RCC 7860 (cell line): Measurements from ENCODE around the gene PKHD1.

ENCODE experiments used
- DNase-seq: peaks from one replicate; pipeline ENCODE4 v3.0.0-alpha.2; 2015; ENCODE audit warnings: low spot score
- FAIRE-seq: peaks from 2 replicates; lab custom pipeline; 2012; peaks lifted over from hg19 to GRCh38; lab: Jason Lieb, UNC

PKHD1 gene, protein sequence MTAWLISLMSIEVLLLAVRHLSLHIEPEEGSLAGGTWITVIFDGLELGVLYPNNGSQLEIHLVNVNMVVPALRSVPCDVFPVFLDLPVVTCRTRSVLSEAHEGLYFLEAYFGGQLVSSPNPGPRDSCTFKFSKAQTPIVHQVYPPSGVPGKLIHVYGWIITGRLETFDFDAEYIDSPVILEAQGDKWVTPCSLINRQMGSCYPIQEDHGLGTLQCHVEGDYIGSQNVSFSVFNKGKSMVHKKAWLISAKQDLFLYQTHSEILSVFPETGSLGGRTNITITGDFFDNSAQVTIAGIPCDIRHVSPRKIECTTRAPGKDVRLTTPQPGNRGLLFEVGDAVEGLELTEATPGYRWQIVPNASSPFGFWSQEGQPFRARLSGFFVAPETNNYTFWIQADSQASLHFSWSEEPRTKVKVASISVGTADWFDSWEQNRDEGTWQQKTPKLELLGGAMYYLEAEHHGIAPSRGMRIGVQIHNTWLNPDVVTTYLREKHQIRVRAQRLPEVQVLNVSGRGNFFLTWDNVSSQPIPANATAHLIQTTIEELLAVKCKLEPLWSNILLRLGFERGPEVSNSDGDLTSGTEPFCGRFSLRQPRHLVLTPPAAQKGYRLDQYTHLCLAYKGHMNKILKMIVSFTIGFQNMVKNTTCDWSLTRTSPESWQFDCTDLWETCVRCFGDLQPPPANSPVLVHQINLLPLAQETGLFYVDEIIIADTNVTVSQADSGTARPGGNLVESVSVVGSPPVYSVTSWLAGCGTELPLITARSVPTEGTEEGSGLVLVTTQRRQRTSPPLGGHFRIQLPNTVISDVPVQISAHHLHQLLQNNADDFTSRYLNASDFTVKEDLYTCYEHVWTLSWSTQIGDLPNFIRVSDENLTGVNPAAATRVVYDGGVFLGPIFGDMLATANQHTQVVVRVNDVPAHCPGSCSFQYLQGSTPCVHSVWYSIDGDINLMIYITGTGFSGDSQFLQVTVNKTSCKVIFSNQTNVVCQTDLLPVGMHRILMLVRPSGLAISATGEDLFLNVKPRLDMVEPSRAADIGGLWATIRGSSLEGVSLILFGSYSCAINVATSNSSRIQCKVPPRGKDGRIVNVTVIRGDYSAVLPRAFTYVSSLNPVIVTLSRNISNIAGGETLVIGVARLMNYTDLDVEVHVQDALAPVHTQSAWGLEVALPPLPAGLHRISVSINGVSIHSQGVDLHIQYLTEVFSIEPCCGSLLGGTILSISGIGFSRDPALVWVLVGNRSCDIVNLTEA (N-terminal part only)

DNA sequence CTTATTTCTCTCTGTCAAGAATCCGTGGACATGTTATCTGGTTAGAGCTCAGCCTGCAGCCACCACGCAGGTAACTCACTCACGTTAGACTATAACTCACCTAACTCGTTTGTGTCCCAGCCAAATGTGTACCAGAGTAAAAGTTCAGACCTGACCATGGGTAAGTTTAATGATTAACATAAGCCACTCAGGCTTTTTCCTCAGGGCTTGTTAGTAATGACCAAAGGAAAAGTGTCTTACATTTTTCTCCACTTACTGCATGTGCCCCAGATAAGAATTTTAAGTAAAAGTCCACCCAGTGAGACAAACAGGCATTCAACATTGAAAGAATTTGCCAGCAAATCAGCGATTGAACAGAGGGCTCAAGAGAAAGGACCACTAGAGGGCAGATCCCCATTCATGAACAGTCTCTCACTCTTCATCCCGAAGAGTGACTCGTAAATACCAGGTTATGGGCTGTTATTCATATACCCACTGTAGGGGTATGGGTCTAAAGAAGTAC is at the start of gene PKHD1:
PKHD1 (minus strand) TSS at position 116 of the 502 bp plus-strand sequence. CDS start 2,680 bp downstream, outside the sequence.
- FAIRE-seq = peak; percentile 89
- DNase-seq = peak; percentile 73

DNA sequence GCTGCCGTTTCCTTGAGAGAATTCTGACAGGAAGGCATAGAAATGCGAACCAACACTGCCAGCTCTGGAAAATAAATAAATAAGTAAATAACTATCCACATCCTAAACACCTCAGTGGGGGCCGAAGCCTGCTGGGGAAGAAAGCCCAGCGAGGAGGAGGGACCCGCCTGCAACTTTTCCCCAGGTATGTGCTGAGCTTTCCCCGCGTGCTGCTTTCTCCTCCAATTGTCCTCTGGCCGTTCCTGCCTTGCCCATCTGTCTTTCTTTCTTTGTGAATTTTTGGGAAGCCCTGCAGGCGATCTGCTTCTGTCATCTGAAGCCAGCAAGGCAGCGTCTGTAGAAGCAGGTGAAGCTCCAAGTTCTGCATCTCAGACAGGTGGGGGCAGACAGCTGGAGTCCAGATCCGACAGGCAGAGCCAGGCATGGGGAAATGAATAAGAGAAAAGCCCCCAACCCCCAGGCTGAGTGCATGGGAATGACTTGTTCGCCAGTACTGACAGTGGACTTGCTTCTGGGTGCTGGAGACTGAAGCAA is 49.6 kb upstream of the PKHD1 start:
- no peak for DNase-seq
- no peak for FAIRE-seq

DNA sequence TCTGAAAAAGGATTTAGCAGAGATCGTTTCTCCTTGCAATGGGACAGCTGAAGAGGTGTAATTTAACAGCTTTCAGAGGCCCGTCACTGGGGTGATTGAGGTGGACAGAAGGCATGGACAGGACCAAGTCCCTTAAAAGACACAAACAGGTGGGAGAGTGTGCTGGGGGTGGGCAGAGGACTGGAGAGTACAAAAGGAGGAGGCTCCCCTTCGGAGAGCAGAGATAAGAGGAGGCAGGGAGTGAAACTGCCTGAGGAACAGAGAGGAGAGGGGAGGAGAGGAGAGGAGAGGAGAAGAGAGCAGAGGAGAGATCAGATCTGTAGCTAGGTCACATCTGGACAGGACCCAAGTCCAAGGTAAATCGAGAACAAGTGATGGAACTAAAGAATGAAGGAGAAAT is 48.6 kb upstream of the PKHD1 start:
- DNase-seq (no peak), FAIRE-seq (no peak)

DNA sequence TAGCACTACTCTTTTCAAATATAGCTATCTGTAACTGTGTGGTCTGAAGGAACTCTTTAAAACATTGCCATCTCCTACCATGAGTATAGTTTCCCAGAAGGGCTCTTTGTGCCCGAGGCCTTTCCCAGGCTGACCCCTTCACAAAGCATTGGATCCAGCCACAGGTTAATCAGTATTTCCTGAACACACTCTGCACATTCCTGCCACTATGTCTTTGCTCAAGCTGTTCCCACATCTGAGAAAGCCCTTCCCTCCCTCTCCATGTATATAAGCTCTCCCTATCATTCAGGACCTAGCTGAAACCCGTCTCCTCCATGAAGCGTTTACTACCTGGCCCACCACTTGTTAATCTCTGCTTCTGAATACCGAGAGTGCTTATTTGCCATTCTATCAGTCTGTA is 47.8 kb upstream of the PKHD1 start:
- no peak for DNase-seq
- no peak for FAIRE-seq

DNA sequence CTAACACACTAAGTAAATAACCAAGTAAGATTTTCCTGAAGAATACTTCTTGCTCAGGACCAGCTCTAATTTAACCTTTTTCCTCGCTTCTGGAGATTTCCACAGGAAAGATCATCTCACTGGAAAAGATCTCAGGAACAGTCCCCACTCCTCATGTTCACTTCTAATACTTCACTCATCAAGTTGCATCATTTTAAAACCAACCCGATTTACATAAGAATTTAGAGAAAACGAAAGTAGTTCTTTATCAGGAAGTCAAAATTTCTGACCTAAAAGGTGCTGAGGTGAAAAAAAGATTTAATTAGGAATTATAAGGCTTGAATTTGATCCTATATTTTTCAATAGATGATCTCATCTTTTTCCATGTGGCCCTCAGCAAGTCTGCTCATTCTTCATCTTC is 46.6 kb upstream of the PKHD1 start:
- FAIRE-seq (no peak), DNase-seq (no peak)

DNA sequence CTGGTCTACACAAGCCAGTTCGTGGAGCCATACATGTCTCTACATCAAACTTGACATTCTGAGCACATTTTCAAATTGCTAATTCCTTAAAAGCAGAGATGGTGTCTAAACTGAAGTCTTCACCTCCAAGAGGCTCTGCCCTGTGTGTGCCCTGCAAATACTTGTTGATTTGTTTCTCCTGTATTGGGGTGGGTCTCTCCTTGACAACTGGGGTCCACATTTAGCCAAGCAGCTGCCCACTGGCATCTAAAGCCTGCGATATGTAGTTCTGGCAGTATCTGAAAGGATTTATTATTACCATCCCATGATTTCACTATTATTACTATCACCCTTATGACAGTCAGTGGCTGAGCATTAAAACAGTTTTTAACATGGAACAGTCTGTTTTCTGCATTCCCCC is 45.9 kb upstream of the PKHD1 start:
- FAIRE-seq = no peak
- DNase-seq = no peak

DNA sequence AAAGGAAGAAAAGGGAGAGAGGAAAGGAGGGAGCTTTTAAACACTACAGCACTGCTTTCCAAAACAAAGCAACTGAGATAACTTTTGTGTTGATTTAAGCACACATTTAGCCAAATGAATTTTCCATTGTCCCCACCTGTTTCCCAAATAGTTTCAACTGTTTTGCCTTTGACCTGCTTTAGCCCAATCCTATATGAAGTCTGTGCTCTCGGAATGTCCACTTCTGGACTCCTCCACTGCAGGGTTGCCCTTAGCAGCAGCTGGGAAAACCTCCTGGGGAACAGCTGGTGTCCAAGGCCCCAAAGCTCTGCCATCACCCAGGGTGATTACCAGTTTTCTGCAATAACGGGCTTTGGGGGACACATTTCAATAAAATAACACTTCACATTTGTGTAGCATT is 44.9 kb upstream of the PKHD1 start:
- no peak for FAIRE-seq

DNA sequence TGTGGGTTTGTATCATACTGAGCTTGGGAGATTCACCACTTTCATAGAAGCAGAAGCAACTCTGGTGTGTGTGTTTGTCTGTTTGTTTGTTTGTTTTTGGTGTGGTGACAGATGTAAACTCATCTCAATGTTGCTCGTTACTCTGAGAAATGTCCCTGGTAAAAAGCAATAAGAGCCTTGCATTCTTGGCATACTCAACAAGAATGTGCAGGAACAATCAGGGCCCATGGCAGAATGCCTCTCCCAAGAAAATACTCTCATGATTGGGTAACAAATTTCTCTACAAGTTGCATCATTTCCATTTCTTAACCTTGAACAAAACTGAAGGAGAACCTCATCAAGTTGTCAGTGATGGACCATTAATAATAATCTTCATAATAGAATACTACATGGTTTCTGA is 43.0 kb upstream of the PKHD1 start:
- no peak for FAIRE-seq
- DNase-seq = no peak

More for the DNA sequence above, 44.9 kb upstream of the PKHD1 start:
- no peak for DNase-seq

DNA sequence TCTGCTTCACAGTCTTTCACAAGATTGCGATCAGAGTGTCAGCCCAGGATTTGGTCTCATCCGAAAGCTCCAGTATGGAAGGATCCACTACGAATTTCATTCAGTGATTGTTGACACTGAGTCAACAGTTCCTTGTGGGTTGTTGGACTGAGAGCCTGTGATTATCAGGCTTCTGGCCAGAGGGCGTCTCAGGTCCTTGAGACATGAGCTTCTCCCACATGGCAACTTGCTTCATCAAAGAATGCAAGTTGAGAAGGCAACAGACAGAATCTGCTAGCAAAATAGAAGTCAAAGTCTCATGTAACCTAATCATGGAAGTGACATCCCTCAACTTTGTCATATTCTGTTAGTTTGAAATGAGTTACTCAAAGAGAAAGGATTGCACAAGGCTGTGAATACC is 40.5 kb upstream of the PKHD1 start:
- no peak for FAIRE-seq

DNA sequence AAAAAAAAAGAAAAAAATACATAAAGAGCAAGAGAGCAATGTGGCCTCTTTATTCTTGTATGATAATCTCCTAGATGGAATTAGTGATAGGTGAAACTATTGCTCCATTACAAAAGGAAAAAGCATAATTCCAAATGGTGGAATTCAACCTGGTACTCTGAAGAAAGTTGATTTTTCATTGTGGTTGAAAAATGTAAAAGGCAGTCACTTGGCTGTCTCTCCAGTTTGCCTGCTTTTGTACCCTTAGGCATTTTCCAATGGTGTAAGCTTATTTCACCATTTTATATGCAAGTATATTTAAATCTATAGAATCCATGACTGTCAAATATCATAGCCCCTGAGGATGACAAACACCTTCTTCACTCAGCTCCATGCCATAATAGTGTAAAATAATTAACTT is 38.8 kb upstream of the PKHD1 start:
- FAIRE-seq (no peak), DNase-seq (no peak)

More for the DNA sequence above, 40.5 kb upstream of the PKHD1 start:
- no peak for DNase-seq

DNA sequence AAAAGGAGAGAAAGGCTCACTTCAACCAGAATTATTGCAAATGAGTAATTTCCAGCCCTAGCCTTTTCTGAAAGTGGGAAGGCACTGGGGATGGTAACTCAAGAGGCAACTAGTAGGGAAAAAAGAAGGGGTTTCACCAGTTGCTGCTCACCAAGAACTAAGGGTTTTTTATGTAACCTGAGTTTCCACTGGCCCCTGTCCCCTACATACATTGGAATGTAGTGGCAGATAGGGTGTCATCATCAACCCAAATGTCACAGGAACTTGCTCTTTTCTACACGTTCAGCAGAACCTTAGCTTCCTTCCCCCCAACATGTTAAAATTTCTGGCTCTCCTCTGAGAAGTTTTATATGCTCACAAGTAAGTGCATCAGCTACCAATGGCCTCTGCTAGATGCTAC is 38.2 kb upstream of the PKHD1 start:
- DNase-seq = no peak
- FAIRE-seq = no peak

DNA sequence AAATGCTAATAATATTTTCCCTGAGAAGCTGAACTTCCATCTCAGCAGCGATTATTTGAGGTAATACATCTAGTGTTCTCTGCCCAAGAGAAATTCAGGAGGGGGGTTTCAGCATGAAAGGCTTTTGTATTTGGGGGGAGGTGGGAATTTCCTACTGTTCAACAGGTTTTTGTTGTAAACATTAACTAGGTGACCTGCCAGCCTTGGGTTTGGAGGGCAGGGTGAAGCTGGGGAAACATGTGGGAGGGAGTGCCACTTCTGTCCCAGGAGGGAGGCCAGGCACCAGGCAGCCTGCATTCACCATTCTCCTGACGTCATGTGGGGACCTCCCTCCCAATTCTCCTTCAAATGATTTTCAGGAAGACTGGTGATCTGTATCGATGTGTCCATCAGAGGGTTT is 37.7 kb upstream of the PKHD1 start:
- peak; percentile 62 for DNase-seq

DNA sequence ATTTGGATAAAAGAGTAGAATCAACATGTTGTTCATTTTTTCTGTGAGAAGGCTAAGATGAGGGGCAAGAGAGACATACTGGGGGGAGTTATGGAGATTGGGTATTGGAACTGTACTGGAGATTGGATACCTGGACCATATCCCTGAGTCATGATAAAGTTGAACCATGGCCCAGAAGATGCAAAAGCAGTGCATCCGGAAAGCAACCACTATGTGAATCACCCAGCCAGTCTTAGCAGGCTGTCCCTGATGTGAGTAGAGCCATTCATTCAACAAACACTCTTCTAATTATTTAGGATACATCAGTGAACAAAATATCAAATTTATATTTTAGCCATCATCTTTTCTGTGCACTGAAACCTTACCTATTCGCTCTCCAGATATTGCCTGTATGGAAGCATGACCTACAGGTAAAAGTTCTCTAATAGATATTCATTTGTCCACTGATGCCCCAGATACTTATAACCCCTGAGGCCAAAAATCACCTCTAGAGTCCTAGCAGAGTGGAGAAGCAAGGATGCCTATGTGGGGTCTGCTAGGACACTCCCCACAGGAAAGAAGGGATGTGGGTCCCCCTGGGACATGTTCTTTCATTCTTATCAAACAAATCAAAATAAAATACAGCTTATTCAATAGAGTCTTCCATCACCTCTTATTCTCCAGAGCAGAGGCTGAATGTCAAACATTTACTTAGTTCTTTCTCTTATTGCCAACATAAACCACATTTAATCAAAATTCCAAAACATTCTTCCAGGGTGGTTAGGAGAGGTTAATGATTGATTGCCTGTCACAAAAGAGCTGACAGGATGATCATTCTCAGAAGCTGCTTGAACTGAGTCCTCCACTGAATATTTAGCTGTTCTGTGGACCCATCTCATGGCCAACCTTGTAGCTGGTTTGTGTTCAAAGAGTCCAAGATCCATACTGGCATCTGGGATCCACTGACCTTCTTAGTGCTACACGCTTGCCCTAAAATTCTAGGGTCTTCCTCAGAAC is 37.0 kb upstream of the PKHD1 start:
- FAIRE-seq = peak; percentile 98
- DNase-seq = peak; percentile 82

More for the DNA sequence above, 37.7 kb upstream of the PKHD1 start:
- FAIRE-seq = no peak

DNA sequence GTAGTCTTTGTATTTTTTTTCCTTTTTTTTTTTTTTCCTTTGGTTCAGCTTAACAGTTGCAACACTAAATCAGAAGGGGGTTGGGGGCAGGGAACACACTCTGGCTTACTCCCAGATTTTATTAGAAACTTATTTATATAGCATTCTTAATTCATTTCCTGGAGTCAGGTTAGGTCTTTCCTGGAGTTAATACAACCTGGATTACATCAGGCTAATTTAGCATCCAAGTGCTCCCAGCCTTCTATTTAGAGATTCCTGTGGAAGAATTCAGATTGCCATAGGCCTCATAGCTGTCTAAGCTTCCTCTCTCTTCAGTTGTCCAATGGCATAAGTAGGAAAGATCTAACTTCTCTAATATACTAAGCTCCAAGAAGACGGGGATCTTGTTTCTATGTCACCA is 35.8 kb upstream of the PKHD1 start:
- DNase-seq (no peak), FAIRE-seq (no peak)

DNA sequence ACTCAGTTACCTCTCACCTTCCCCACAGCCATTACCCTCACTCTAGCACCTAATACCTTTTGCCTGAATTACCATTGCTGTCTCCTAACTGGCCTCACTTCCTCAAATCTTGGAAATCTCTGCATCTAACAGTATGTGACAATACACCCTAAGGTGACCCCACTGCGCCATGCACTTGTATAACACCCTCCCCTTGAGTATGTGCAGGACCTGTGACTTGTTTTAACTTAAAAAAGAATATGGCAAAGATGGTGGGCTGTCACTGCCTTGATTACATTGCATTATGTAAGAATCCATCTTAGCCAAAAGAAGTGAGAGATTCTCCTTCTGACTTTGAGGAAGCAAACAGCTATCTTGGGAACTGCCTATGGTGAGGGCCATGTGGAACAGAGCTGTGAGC is 29.9 kb upstream of the PKHD1 start:
- no peak for DNase-seq
- FAIRE-seq = no peak

DNA sequence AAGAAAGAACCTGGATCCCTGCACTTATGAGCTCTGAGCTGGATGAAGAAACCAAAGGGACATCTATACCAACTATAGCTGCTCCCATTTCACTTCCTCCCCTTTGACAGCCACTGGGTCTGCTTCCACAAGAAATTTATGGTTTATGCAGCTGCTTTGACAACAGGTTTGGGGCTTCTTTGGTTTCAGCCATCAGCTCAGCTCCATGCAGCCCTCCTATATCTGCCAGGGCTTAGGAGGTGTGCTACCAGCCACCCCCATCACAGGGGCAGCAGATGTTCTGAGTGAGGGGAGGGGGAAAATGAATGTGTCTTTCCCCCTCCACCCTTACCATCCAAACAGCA is 29.2 kb upstream of the PKHD1 start:
- FAIRE-seq (no peak), DNase-seq (no peak)

DNA sequence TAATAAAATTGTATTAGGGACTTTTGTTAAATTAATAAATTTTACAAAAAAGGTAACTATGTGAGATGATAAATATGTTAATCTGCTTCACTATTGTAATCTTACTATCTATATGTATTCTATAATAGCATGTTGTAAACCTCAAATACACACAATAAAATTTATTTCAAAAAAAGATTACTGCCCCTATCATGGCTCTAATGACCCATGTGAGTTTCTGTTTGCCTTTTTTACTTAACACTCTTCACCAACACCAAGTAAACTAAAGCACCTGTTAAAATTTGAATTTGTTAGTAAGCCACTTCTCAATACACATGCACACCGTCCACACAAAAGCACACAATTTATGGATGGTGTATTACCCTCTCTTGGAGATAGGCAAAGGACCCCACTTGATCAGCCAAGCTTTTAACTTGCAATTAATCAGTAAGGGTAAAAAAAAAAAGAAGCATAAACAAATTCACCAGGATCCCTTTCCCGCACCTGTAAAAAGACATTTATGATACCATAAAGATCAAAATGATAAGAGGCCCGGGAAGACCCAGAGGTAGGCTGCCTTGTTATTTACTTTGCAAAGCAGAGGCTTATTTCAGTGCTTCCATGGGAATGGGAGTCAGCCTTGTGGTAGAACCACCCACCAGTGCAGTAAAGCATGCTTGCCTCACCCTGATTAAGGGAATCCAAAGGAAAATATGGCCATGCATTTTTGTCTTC is 28.6 kb upstream of the PKHD1 start:
- FAIRE-seq = no peak
- DNase-seq = no peak

DNA sequence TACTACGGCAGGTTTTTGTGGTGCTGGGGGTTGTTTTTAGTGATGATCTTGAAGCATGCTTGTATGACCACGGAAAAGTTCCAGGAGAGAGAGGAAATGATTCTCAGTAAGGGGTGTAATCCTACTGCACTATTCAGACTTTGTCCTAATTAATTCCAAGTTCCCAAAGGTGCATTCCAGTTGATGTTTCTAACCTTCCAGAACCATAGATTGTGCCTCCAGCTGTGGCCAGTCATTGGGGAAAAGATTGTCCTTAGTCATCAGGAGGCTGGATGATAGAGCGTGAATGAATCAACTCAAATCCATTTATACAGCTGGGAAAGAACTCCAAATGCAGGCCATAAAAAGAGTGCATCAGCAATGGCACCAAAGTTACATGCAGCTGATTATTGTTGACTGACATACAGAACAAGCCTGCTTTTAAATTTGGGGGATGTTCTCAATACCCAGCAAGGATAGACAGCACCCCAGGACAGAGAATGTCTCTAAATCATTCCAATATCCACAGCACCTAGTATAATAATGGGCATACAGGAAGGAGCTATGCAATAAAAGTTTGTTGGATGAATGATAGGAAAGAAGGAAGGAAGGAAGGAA is 27.8 kb upstream of the PKHD1 start:
- FAIRE-seq (peak; percentile 54), DNase-seq (peak; percentile 51)

DNA sequence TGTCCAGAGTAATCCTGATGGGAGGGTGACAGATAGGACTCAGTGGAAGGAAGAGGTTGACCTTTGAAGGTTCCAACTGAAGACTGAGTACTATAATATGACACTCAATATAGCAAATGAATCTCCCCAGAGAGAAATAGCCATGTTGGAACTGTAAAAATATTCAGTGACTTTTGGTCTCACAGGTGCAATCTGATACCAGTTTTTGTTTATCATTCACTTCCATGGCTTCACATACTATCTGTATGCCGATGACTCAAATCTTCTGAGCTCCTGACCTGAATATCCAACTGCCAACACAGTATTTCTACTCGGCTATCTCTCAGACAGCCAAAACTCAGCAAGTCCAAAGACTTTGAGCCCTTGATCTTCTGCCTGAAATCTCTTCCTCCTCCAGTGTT is 21.8 kb upstream of the PKHD1 start:
- DNase-seq (no peak), FAIRE-seq (no peak)
